Articular chondrocyte of knee joint (primary cell): ENCODE results near the gene NSA2. TPM values are rescaled to one million over a fixed set of nuclear protein-coding genes. Genes with fewer than 3 reads are reported as not detected.

Experiments used
- small RNA-seq: library from RNA; depleted of rRNA; stranded (forward); fragments of <200 nt; gene quantifications from one replicate; pipeline ENCODE3, GENCODE V24; 2012
- total RNA-seq: library from RNA; depleted of rRNA; stranded (reverse); fragments of >200 nt; gene quantifications from 2 replicates; pipeline ENCODE4 v1.2.3, GENCODE V29; 2012

NSA2 gene
- total RNA-seq = 106 and 108 TPM in 2 replicates

DNA sequence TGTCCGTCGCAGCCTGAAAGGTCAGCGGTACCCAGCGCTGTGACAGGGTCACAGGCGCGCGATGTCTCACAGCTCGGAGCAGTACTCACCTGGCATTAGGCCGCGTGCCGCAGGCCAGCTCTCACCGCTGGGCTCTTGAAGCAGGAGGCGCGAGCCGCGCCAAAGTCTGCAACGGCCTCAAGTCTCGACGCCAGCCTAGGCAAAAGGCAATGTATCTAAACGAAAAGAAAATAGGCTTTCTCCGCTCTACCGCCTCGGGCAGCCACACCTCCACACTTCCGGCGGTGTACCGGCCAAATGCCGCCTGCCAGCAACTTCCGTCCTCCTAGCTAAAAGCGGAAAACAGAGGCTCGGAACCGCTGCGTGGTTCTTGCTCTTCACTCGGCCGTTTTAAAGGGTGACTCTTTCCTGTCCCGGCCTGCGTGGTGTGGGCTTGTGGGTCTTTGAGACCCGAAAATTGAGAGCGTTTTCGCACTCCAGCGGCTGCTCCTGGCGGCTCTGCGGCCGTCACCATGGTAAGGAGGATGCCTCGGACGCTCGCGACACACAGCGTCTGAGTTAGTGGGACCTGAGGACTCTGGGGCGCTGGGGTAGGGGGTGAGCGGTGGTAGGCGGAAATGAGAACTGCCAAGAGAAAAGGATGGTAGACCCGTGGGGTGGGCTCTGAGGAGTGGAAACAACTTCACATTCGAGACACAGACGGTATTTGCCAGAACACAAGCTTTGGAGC, at the start of gene NSA2, which contains the start of gene GFM2:
TSS of gene NSA2 (plus strand) at position 401 of the 730 bp plus-strand sequence. CDS start at position 513, 112 bp downstream.
TSS of gene GFM2 (minus strand) at position 269 of the 730 bp plus-strand sequence. CDS start 3,375 bp downstream, outside the sequence.

Small RNA genes within 50 kb of the gene (small RNA-seq; reads per million reads assigned to genes)
- not detected for gene RNU6-658P

Other genes starting within 250 kb of the NSA2 start
- 29.9 and 75.6 TPM in 2 replicates for gene ENC1, start 126.5 kb upstream of the NSA2 start, total RNA-seq
- 244 and 277 TPM in 2 replicates for gene HEXB, start 82.0 kb upstream of the NSA2 start, total RNA-seq
- gene GFM2, start 132 bp upstream of the NSA2 start, total RNA-seq = 29.8 and 35.8 TPM in 2 replicates
- gene FAM169A, start 99.1 kb downstream of the NSA2 start, total RNA-seq = 0.39 and 0.76 TPM in 2 replicates